Measurements from ENCODE around the gene VSX2. TPM values are rescaled to one million over a fixed set of nuclear protein-coding genes. Genes with fewer than 3 reads are reported as not detected.

VSX2 gene
- total RNA-seq, 1 donor from 2014 or later = not detected

DNA sequence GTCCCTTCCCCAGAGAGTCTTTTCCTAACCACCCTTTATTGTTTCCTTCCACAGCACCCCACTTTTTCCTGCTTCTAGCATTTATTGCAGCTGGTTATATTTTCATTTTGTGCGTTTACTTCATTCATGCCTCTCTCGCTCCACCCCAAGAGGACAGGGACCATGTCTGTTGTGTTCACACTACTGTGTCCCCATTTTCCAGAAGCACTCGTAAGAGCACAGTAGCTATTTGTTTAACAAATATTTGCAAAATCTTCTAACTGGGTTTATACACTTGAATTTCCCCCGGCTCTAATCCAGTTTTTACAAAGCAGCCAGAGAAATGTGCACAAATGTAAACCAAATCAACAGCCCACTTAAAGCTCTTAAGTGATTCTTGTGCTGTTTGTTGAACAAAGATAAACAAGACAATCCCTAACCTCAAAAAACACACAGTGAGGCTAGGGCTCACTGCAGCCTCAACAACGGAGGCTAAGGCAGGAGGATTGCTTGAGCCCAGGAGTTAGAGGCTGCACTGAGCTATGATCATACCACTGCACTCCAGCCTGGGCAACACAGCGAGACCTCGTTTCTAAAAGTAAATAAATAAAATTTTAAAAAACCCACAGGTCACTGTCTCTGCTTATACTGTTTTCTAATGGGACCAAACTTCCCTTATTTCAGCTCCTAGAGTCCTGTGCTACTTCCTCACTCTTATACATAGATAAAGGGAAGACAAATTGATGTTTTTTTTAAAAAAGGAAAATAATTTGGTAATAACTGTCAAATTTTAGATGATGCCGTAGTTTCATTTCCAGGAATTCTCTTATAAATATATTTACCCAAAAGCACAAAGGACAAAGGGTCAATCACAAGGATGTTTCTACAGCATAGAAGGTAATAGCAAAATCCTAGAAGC lies 70.1 kb downstream of the VSX2 start:
- no peak overlapping the region for H3K4me3 Mint-ChIP-seq (ENCODE audit: low read depth)
- no peak overlapping the region for H3K27ac Mint-ChIP-seq
- no peaks in the 10 kb centered on the region for H3K4me1 Mint-ChIP-seq (ENCODE audit: low read depth)
- TF ChIP-seq, protein P1, sequence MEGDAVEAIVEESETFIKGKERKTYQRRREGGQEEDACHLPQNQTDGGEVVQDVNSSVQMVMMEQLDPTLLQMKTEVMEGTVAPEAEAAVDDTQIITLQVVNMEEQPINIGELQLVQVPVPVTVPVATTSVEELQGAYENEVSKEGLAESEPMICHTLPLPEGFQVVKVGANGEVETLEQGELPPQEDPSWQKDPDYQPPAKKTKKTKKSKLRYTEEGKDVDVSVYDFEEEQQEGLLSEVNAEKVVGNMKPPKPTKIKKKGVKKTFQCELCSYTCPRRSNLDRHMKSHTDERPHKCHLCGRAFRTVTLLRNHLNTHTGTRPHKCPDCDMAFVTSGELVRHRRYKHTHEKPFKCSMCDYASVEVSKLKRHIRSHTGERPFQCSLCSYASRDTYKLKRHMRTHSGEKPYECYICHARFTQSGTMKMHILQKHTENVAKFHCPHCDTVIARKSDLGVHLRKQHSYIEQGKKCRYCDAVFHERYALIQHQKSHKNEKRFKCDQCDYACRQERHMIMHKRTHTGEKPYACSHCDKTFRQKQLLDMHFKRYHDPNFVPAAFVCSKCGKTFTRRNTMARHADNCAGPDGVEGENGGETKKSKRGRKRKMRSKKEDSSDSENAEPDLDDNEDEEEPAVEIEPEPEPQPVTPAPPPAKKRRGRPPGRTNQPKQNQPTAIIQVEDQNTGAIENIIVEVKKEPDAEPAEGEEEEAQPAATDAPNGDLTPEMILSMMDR (IDR thresholded peaks at IDR 0.05; ENCODE audit: unreplicated experiment) = no peak
- no peaks in the 10 kb centered on the region for H3K27me3 Mint-ChIP-seq
- no peaks in the 10 kb centered on the region for H3K9me3 Mint-ChIP-seq (ENCODE audit: low read depth)
- no peaks in the 10 kb centered on the region for H3K36me3 Mint-ChIP-seq (ENCODE audit: insufficient read depth)
- no peak for DNase-seq (ENCODE audit: low spot score, unreplicated experiment)

DNA sequence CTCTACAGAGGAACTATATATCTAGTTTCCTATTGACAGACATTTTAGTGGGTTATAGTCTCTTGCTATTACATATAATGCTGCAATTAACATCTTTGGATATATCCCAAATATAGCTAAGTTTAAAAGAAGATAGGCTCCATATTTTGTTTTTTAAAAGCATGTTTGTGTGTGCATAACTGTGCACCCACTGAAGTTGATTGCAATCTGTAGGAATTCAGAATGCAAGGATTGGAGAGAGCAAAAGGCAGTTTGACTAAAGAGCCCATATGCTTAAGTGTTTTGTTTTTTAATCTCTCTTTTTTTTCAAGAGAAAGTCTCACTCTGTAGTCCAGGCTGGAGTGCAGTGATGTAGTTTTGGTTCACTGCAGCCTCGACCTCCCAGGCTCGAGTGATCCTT lies 72.9 kb downstream of the VSX2 start:
- no peaks in the 10 kb centered on the region for H3K9me3 Mint-ChIP-seq (ENCODE audit: low read depth)
- TF ChIP-seq, protein P1 (IDR thresholded peaks at IDR 0.05; ENCODE audit: unreplicated experiment) = no peak
- H3K4me1 Mint-ChIP-seq (ENCODE audit: low read depth) = no peaks in the 10 kb centered on the region
- H3K4me3 Mint-ChIP-seq (ENCODE audit: low read depth) = no peak overlapping the region
- H3K27me3 Mint-ChIP-seq = no peaks in the 10 kb centered on the region
- DNase-seq (ENCODE audit: low spot score, unreplicated experiment) = no peak
- no peaks in the 10 kb centered on the region for H3K36me3 Mint-ChIP-seq (ENCODE audit: insufficient read depth)
- H3K27ac Mint-ChIP-seq = no peak overlapping the region

Other genes starting within 250 kb of the VSX2 start
- gene ENTPD5, start 220.2 kb upstream of the VSX2 start, total RNA-seq = 13.9 and 14.2 TPM in 2 replicates
- 4.5 and 5.6 TPM in 2 replicates for gene BBOF1, start 220.1 kb upstream of the VSX2 start, total RNA-seq
- 55.4 and 57.3 TPM in 2 replicates for gene ALDH6A1, start 155.0 kb upstream of the VSX2 start, total RNA-seq
- 13.4 and 14.3 TPM in 2 replicates for gene LIN52, start 154.5 kb upstream of the VSX2 start, total RNA-seq
- gene ABCD4, start 63.5 kb downstream of the VSX2 start, total RNA-seq = 155 and 158 TPM in 2 replicates
- 1.2 and 1.5 TPM in 2 replicates for gene VRTN, start 109.0 kb downstream of the VSX2 start, total RNA-seq
- 0.29 and 0.34 TPM in 2 replicates for gene SYNDIG1L, start 186.8 kb downstream of the VSX2 start, total RNA-seq

All from progenitor cell of endocrine pancreas (in vitro differentiated cells).